CD14-positive monocyte (primary cell): Measurements from ENCODE around the gene TSPAN11. TPM values are rescaled to one million over a fixed set of nuclear protein-coding genes. Genes with fewer than 3 reads are reported as not detected.

Experiments
- DNase-seq, 3 donors: peaks; one replicate each; pipeline ENCODE4 v3.0.0-alpha.2; 2011 to 2022
- H2AFZ ChIP-seq: 2 replicates; pipeline ENCODE4 v1.6.0; 2012; ENCODE audit warnings: mild to moderate bottlenecking, low read depth, low read length, inconsistent platforms; ENCODE audit not compliant: insufficient read depth, poor library complexity, severe bottlenecking
- H3K27ac ChIP-seq, 2 donors: 1 replicate in 1 of 2; 2 replicates in 1 of 2; pipeline ENCODE4 v1.5.1; 2012 to 2013; ENCODE audit warnings: low read length in 2 of 2, control low read depth in 1 of 2, inconsistent platforms in 1 of 2, low read depth in 1 of 2, mild to moderate bottlenecking in 1 of 2
- H3K27me3 ChIP-seq, 2 donors: one replicate each; pipeline versions ENCODE4 v1.6.0 to v1.6.1; 2011 to 2013; ENCODE audit warnings: low read length in 2 of 2; ENCODE audit not compliant: control insufficient read depth in 2 of 2, insufficient read depth in 2 of 2
- H3K36me3 ChIP-seq, 2 donors: replicated peaks in 1 of 2; 1 replicate in 1 of 2; 2 replicates in 1 of 2; pipeline versions ENCODE4 v1.5.1 to v1.6.1; 2012 to 2013; ENCODE audit warnings: low read length in 2 of 2, control low read depth in 1 of 2, inconsistent platforms in 1 of 2, mild to moderate bottlenecking in 1 of 2; ENCODE audit not compliant: insufficient read depth in 2 of 2, control insufficient read depth in 1 of 2
- H3K4me1 ChIP-seq, 2 donors: 1 replicate in 1 of 2; 2 replicates in 1 of 2; pipeline versions ENCODE4 v1.5.1 to v1.6.1; 2012 to 2013; ENCODE audit warnings: low read length in 2 of 2, control low read depth in 1 of 2, inconsistent platforms in 1 of 2, mild to moderate bottlenecking in 1 of 2, moderate library complexity in 1 of 2; ENCODE audit not compliant: insufficient read depth in 2 of 2, control insufficient read depth in 1 of 2
- H3K4me2 ChIP-seq: replicated peaks from 2 replicates; pipeline ENCODE3; 2012; ENCODE audit warnings: low read length, moderate library complexity, mild to moderate bottlenecking; ENCODE audit not compliant: poor library complexity, severe bottlenecking; ENCODE audit errors: extremely low read depth
- H3K4me3 ChIP-seq, 3 experiments: fragments of 200-600 bp in 1 of 3; sonication (generic) in 1 of 3; replicated peaks in 1 of 3; 1 replicate in 2 of 3; 2 replicates in 1 of 3; pipeline ENCODE4 v1.5.1; 2011 to 2013; ENCODE audit warnings: low read length in 3 of 3, mild to moderate bottlenecking in 3 of 3, control low read depth in 2 of 3, low read depth in 2 of 3, inconsistent platforms in 1 of 3, moderate library complexity in 1 of 3
- H3K79me2 ChIP-seq: 2 replicates; pipeline ENCODE4 v1.6.0; 2012; ENCODE audit warnings: mild to moderate bottlenecking, control low read depth, inconsistent platforms, low read length, moderate library complexity; ENCODE audit not compliant: insufficient read depth
- H3K9ac ChIP-seq: 2 replicates; pipeline ENCODE4 v1.6.0; 2017; ENCODE audit warnings: low read length, mild to moderate bottlenecking; ENCODE audit not compliant: insufficient read depth, poor library complexity, severe bottlenecking
- H3K9me3 ChIP-seq, 2 donors: replicated peaks in 1 of 2; 1 replicate in 1 of 2; 2 replicates in 1 of 2; pipeline versions ENCODE4 v1.5.1 to v1.6.1; 2012 to 2013; ENCODE audit warnings: low read length in 2 of 2, control low read depth in 1 of 2; ENCODE audit not compliant: control insufficient read depth in 1 of 2, insufficient read depth in 1 of 2
- H4K20me1 ChIP-seq: 2 replicates; pipeline ENCODE4 v1.6.0; 2012; ENCODE audit warnings: mild to moderate bottlenecking, low read length, control low read depth, moderate library complexity; ENCODE audit not compliant: insufficient read depth
- H3K27ac Mint-ChIP-seq, 7 donors: one replicate each; pipeline ENCODE4 v1.8.0; 2020; ENCODE audit warnings: mild to moderate bottlenecking in 7 of 7, mixed read lengths in 7 of 7, moderate library complexity in 6 of 7, inconsistent platforms in 2 of 7
- H3K27me3 Mint-ChIP-seq, 3 donors: one replicate each; pipeline ENCODE4 v1.8.0; 2021 to 2022; ENCODE audit warnings: low read depth in 3 of 3, mild to moderate bottlenecking in 3 of 3, mixed read lengths in 3 of 3, moderate library complexity in 3 of 3, inconsistent platforms in 1 of 3
- H3K36me3 Mint-ChIP-seq, 2 donors: one replicate each; pipeline ENCODE4 v1.8.0; 2020; ENCODE audit warnings: mixed read lengths in 2 of 2, inconsistent platforms in 1 of 2, mild to moderate bottlenecking in 1 of 2
- H3K4me1 Mint-ChIP-seq: one replicate; pipeline ENCODE4 v1.8.0; 2020; ENCODE audit warnings: mild to moderate bottlenecking, mixed read lengths
- H3K4me3 Mint-ChIP-seq, 2 donors: one replicate each; pipeline ENCODE4 v1.8.0; 2020; ENCODE audit warnings: mild to moderate bottlenecking in 2 of 2, mixed read lengths in 2 of 2, moderate library complexity in 1 of 2
- H3K9me3 Mint-ChIP-seq, 7 donors: one replicate each; pipeline ENCODE4 v1.8.0; 2020 to 2022; ENCODE audit warnings: mixed read lengths in 7 of 7, mild to moderate bottlenecking in 6 of 7, moderate library complexity in 6 of 7, inconsistent platforms in 2 of 7
- WGBS: methylation state at CpG from one replicate; pipeline ENCODE4 v1.1.5; 2013; ENCODE audit warnings: missing lambda C conversion rate; ENCODE audit not compliant: insufficient coverage; 5-methylcytosine and 5-hydroxymethylcytosine counted together
- intact Hi-C, 2 donors: fragments of 100-400 bp; cut with micrococcal nuclease; formaldehyde crosslinking; loops; one replicate each; pipeline versions ENCODE4 v1.15.0 to v1.15.1; 2023
- polyA plus RNA-seq, 3 donors: library from polyadenylated mRNA; depleted of rRNA in 1 of 3; unstranded in 2 of 3; stranded (reverse) in 1 of 3; fragments of 300-500 nt in 2 of 3; fragments of >200 nt in 1 of 3; fragmentation: Illumina TruSeq in 2 of 3; gene quantifications; 1 replicate in 2 of 3; 2 replicates in 1 of 3; pipeline ENCODE4 v1.2.3, GENCODE V29; 2012 to 2021
- TF ChIP-seq, protein P1 (sequence below): fragments of 200-600 bp; IDR thresholded peaks from one replicate; pipeline ENCODE4 v1.8.0; 2022; ENCODE audit warnings: antibody characterized with exemption, mild to moderate bottlenecking

TSPAN11 gene
- polyA plus RNA-seq, 3 donors: not detected

DNA sequence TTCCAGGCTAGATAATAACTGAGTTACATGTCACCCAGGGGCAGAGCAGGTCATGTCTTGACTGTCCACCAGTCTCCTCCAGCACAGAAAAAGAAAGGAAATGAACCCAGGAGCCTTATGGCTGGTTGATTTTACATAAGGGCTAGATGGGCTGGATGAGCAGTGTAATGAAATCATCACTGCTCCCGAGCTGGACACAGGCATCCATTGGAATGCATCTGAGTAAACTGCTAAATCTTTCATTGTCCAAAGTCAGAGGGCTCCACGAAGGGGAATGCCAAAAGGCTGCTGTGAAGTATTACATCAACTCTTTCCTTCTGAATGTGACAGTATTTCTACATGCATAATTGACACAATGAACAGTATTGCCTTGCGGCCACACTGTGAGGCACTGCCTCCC lies 30.1 kb upstream of the TSPAN11 start:
- Histone ChIP-seq H3K27ac (no peak overlapping the region), H3K27me3 (no peaks in the 10 kb centered on the region), H3K9me3 (no peaks in the 10 kb centered on the region), H3K4me3 (no peak overlapping the region), H3K36me3 (no peaks in the 10 kb centered on the region), H3K9ac (no peak overlapping the region), H3K4me2 (no peak overlapping the region), H2AFZ (no peak overlapping the region), H3K79me2 (no peaks in the 10 kb centered on the region), H3K4me1 (no peaks in the 10 kb centered on the region), H4K20me1 (no peaks in the 10 kb centered on the region)
- no peak overlapping the region for H3K27ac Mint-ChIP-seq
- intact Hi-C loops: no loop called here
- peaks cover 1 to 6% (median 2%) of the 10 kb centered on the region in 3 donors for H3K27me3 Mint-ChIP-seq
- no peak overlapping the region for H3K4me3 Mint-ChIP-seq
- H3K9me3 Mint-ChIP-seq: peaks cover 0 to 12% (median 1%) of the 10 kb centered on the region in 7 donors
- H3K36me3 Mint-ChIP-seq: no peaks in the 10 kb centered on the region
- no peak for DNase-seq
- TF ChIP-seq, protein P1, sequence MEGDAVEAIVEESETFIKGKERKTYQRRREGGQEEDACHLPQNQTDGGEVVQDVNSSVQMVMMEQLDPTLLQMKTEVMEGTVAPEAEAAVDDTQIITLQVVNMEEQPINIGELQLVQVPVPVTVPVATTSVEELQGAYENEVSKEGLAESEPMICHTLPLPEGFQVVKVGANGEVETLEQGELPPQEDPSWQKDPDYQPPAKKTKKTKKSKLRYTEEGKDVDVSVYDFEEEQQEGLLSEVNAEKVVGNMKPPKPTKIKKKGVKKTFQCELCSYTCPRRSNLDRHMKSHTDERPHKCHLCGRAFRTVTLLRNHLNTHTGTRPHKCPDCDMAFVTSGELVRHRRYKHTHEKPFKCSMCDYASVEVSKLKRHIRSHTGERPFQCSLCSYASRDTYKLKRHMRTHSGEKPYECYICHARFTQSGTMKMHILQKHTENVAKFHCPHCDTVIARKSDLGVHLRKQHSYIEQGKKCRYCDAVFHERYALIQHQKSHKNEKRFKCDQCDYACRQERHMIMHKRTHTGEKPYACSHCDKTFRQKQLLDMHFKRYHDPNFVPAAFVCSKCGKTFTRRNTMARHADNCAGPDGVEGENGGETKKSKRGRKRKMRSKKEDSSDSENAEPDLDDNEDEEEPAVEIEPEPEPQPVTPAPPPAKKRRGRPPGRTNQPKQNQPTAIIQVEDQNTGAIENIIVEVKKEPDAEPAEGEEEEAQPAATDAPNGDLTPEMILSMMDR: no peak
- 90% methylated on average over 2 of the region's 3 CpGs for WGBS
- H3K4me1 Mint-ChIP-seq: no peaks in the 10 kb centered on the region

DNA sequence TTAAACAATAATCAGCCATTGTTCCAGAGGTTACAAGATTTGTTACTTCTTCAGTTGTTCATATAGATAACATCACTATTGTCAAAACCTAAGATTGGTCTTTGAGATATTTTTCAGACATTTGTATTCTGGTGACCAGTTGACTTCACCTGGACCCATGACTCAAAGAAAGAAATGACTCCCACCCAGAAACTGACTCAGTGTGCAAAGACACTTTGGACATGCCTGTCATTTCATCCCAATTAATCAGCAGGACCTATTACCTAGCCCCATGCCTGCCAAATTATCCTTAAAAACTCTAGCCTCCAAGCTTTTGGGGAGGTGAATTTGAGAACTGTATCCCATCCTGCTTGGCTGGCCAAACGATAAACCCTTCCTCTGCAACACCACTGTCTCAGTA lies 27.7 kb upstream of the TSPAN11 start:
- no peak for DNase-seq
- no peaks in the 10 kb centered on the region for H4K20me1 ChIP-seq
- no peak overlapping the region for H3K27ac Mint-ChIP-seq
- no peaks in the 10 kb centered on the region for H3K36me3 ChIP-seq
- H3K27me3 Mint-ChIP-seq: peaks cover 0 to 4% (median 1%) of the 10 kb centered on the region in 3 donors
- H2AFZ ChIP-seq: no peak overlapping the region
- H3K4me2 ChIP-seq: no peak overlapping the region
- no peaks in the 10 kb centered on the region for H3K4me1 Mint-ChIP-seq
- peaks cover 0 to 6% (median 0%) of the 10 kb centered on the region in 7 donors for H3K9me3 Mint-ChIP-seq
- no peaks in the 10 kb centered on the region for H3K27me3 ChIP-seq
- no peak overlapping the region for H3K27ac ChIP-seq
- H3K36me3 Mint-ChIP-seq: no peaks in the 10 kb centered on the region
- no peak overlapping the region for H3K9ac ChIP-seq
- H3K9me3 ChIP-seq: no peaks in the 10 kb centered on the region
- no peak overlapping the region for H3K4me3 Mint-ChIP-seq
- H3K4me1 ChIP-seq: no peaks in the 10 kb centered on the region
- no CpG with 5 or more reads among the region's 1 CpG for WGBS
- no peaks in the 10 kb centered on the region for H3K79me2 ChIP-seq
- no peak overlapping the region for H3K4me3 ChIP-seq
- TF ChIP-seq, protein P1: no peak
- intact Hi-C loops: no loop called here
